ENCODE data around the gene IQCB1.

DNA sequence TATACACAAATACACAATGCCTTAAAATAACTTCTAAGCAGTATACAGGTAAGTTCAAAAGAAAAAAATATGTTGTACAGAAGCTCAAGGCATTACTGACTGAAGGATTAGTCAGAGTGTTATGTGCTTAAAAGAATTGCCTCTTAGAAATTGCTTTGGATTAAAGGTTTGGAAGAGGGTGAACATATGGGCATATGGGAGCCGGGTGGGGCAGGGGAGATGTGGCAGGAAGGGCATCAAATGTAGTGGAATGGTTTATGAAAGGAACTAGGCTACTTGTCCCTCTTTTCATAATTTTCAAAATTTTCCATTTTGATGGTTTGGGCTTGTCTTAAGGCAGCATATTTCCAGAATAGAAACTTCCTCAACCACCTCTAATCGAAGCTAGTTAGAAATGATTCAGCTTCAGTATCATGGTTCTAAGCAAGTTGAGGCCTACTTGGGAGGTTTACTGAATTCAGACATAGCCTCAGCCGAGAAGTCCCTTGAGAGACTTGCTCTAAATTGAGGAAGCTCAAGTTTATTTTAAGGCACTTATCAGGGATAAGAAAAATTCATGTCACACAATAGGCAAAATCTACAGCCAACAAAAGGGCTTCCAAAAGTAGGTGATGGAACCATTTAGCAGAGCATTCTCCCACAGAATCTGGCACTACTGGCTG is 75.2 kb downstream of the IQCB1 start:
- TF ChIP-seq POLR2AphosphoS5 (IDR thresholded peaks at IDR 0.05; ENCODE audit: low read length) (no peak), SMC3 (IDR thresholded peaks at IDR 0.05; ENCODE audit: borderline replicate concordance, low read length) (no peak), RAD51 (IDR thresholded peaks at IDR 0.05) (no peak)

Measured in GM12878 (cell line).